Ecto neural progenitor cell (in vitro differentiated cells): ENCODE measurements around the gene MUC20.
A peak's percentile ranks its signal among the peaks of the same experiment; 100 is the strongest.
"Not testable (repeated sequence)": the region's sequence is repeated elsewhere in the genome, so short reads cannot be mapped to it uniquely, and the experiment has no call there.

Source experiments
- DNase-seq: peaks from one replicate; pipeline ENCODE4 v3.0.0-alpha.2; 2018; ENCODE audit warnings: low spot score

Gene MUC20

GRCh38 chr3:195770841-195771645, 50.3 kb downstream of the MUC20 start:
- DNase-seq: not testable (repeated sequence)

DNA sequence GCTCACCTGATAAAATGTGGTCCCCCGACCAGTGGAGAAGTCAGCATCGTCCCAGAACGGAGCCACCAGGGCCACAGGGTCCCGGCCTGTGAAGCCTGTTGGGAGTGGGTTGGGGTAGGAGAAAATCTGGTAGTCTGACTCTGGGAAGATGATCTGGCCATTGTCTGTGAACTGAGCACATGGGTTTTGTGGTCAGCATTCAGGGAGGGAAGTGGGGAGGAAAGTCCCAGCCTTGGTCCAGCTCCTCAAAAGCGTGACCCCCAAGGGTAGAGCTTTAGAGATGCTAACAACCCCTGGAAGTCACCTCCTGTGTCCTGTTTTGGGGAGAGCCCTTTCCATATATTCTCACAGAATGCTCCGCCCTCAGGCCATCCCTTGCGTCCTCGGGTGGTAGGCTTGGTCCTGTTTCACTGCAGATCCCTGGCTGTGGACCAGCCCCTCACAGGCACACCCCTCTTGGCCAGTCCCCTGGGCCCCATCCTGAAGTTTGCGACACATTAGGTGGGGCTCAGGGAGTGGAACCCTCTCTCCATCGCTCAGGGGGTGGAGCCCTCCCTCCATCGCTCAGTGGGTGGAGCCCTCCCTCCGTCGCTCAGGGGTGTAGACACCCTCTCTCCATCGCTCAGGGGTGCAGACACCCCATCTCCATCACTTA, 51.0 kb downstream of the MUC20 start:
- DNase-seq: no peak

- DNase-seq: no peak
These were observed 53.3 kb downstream of the MUC20 start for GRCh38 chr3:195773956-195774537.

- DNase-seq: peak; percentile 71
These were observed 54.1 kb downstream of the MUC20 start for GRCh38 chr3:195774917-195775316.

- DNase-seq: no peak
These were observed 57.2 kb downstream of the MUC20 start for GRCh38 chr3:195777975-195778374.

GRCh38 chr3:195781236-195781635, 60.5 kb downstream of the MUC20 start:
- DNase-seq: not testable (repeated sequence)
